Ascending aorta (tissue), 2 donors: ENCODE results near the gene SLC26A1. TPM values are rescaled to one million over a fixed set of nuclear protein-coding genes. Genes with fewer than 3 reads are reported as not detected.

Experiments used
- DNase-seq, 2 donors: peaks; one replicate each; pipeline ENCODE4 v3.0.0-alpha.2; 2019; ENCODE audit warnings: low spot score in 2 of 2
- H3K27ac ChIP-seq, 2 donors: fragments of 200-600 bp; sonication (generic); one replicate each; pipeline ENCODE4 v1.5.1; 2016 to 2017; ENCODE audit warnings: mild to moderate bottlenecking in 1 of 2
- H3K27me3 ChIP-seq: fragments of 200-600 bp; sonication (generic); one replicate; pipeline ENCODE4 v1.5.1; 2017
- H3K36me3 ChIP-seq, 2 donors: fragments of 200-600 bp; sonication (generic); one replicate each; pipeline ENCODE4 v1.5.1; 2016
- H3K4me1 ChIP-seq, 2 donors: fragments of 200-600 bp; sonication (generic); one replicate each; pipeline ENCODE4 v1.5.1; 2016 to 2017; ENCODE audit warnings: mild to moderate bottlenecking in 1 of 2
- H3K4me3 ChIP-seq, 2 donors: fragments of 200-600 bp; sonication (generic); one replicate each; pipeline ENCODE4 v1.5.1; 2016 to 2017; ENCODE audit warnings: mild to moderate bottlenecking in 1 of 2
- H3K9me3 ChIP-seq, 2 donors: fragments of 200-600 bp; sonication (generic); one replicate each; pipeline ENCODE4 v1.5.1; 2016
- CTCF ChIP-seq, 3 experiments: fragments of 200-600 bp in 2 of 3; fragments of 450-650 bp in 1 of 3; sonication (generic) in 2 of 3; IDR thresholded peaks; one replicate each; pipeline ENCODE4 v1.5.1; 2016 to 2019; ENCODE audit warnings: antibody characterized with exemption in 3 of 3, mild to moderate bottlenecking in 1 of 3, moderate library complexity in 1 of 3
- intact Hi-C: fragments of 100-400 bp; cut with DNase I; formaldehyde crosslinking; loops from one replicate; pipeline ENCODE4 v1.15.1; 2023
- total RNA-seq: library from RNA; depleted of rRNA; stranded (reverse); fragments of >200 nt; gene quantifications from one replicate; pipeline ENCODE4 v1.1.0, GENCODE V29; 2016

Gene SLC26A1
- total RNA-seq, 1 donor from 2014 or later, result not detected

- DNase-seq, result no peak
- no peak for TF ChIP-seq CTCF (IDR thresholded peaks at IDR 0.05)
- H3K4me1 ChIP-seq, result peaks cover 14% of the 10 kb centered on the region in 2 donors
- no peak overlapping the region for H3K4me3 ChIP-seq
- no peaks in the 10 kb centered on the region for H3K9me3 ChIP-seq
- no peaks in the 10 kb centered on the region for H3K36me3 ChIP-seq
- intact Hi-C loops, result no loop called here
- H3K27me3 ChIP-seq, result peaks cover 35% of the 10 kb centered on the region
- H3K27ac ChIP-seq, result no peak overlapping the region
These were observed 11.6 kb upstream of the SLC26A1 start for GRCh38 chr4:1004557-1005485.

GRCh38 chr4:1004071-1004418, 10.8 kb upstream of the SLC26A1 start:
- H3K27ac ChIP-seq, result no peak overlapping the region
- H3K4me1 ChIP-seq, result peaks cover 12% of the 10 kb centered on the region in 2 donors
- no peak overlapping the region for H3K4me3 ChIP-seq
- no peaks in the 10 kb centered on the region for H3K9me3 ChIP-seq
- DNase-seq, result no peak
- no peaks in the 10 kb centered on the region for H3K36me3 ChIP-seq
- peaks cover 35% of the 10 kb centered on the region for H3K27me3 ChIP-seq
- intact Hi-C loops, result no loop called here
- no peak for TF ChIP-seq CTCF (IDR thresholded peaks at IDR 0.05)

- TF ChIP-seq CTCF (IDR thresholded peaks at IDR 0.05), result no peak
- peaks cover 8 to 9% of the 10 kb centered on the region in 2 donors for H3K4me1 ChIP-seq
- intact Hi-C loops, result no loop called here
- DNase-seq, result no peak
- no peak overlapping the region for H3K27ac ChIP-seq
- H3K4me3 ChIP-seq, result peak overlapping the region in 1 of 2 donors; percentile 31
- H3K27me3 ChIP-seq, result peaks cover 37% of the 10 kb centered on the region
- no peaks in the 10 kb centered on the region for H3K9me3 ChIP-seq
- no peaks in the 10 kb centered on the region for H3K36me3 ChIP-seq
These were observed 10.3 kb upstream of the SLC26A1 start for GRCh38 chr4:1003271-1004070.

- TF ChIP-seq CTCF (IDR thresholded peaks at IDR 0.05), result no peak
- Histone ChIP-seq H3K4me1 (peaks cover 8 to 9% of the 10 kb centered on the region in 2 donors), H3K27me3 (peaks cover 43% of the 10 kb centered on the region), H3K9me3 (no peaks in the 10 kb centered on the region), H3K27ac (no peak overlapping the region), H3K4me3 (peak overlapping the region; percentile 15 to 31), H3K36me3 (no peaks in the 10 kb centered on the region)
- no peak for DNase-seq
- intact Hi-C loops, result no loop called here
These were observed 9.5 kb upstream of the SLC26A1 start for GRCh38 chr4:1002631-1003251.

GRCh38 chr4:1002131-1002630, 9.0 kb upstream of the SLC26A1 start:
- DNase-seq, result no peak
- H3K4me3 ChIP-seq, result peak overlapping the region; percentile 0 to 7
- TF ChIP-seq CTCF (IDR thresholded peaks at IDR 0.05), result no peak
- peaks cover 8 to 9% of the 10 kb centered on the region in 2 donors for H3K4me1 ChIP-seq
- H3K27ac ChIP-seq, result no peak overlapping the region
- intact Hi-C loops, result no loop called here
- peaks cover 43% of the 10 kb centered on the region for H3K27me3 ChIP-seq
- H3K36me3 ChIP-seq, result no peaks in the 10 kb centered on the region
- H3K9me3 ChIP-seq, result no peaks in the 10 kb centered on the region
